CD4-positive, alpha-beta T cell treated with Interleukin-12 subunit alpha and Interleukin-12 subunit beta, for 1 hour (primary cell): ENCODE results near the gene MOB2.
"Not testable (repeated sequence)": the region's sequence is repeated elsewhere in the genome, so short reads cannot be mapped to it uniquely, and the experiment has no call there.

Source experiments
- DNase-seq: peaks from one replicate; pipeline ENCODE4 v3.0.0-alpha.2; 2020

The MOB2 gene

DNA sequence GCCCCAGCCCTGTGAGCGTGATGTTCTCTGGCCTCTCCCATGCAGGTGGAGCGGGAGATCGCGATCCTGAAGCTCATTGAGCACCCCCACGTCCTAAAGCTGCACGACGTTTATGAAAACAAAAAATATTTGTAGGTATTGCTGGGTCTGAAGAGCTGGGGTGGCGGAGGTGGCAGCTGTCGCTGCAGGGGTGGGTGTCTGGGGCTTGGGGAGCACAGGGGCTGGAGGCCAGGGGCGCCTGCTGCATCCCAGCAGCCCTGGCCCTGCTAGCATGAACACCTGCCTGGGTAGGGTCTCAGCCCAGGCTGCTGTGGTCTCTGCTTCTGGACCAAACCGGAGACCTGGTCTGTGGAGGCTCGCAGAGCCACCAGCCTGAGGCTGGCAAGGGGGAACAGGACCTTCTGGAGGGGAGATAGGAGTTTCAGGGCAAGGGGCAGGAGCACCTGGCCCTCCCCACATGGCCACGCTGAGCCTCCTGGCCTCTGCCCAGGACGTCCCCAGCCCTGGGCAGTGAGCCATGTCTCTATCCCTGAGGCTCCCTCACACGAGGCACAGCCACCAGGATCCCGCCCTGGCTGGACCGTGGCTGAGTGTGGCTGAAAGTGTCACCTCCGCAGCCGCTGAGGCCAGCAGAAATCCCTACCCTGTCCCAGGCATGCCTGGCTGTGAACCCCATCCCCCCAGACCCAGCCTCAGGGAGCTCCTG is 48.2 kb downstream of the MOB2 start:
- DNase-seq = no peak

DNA sequence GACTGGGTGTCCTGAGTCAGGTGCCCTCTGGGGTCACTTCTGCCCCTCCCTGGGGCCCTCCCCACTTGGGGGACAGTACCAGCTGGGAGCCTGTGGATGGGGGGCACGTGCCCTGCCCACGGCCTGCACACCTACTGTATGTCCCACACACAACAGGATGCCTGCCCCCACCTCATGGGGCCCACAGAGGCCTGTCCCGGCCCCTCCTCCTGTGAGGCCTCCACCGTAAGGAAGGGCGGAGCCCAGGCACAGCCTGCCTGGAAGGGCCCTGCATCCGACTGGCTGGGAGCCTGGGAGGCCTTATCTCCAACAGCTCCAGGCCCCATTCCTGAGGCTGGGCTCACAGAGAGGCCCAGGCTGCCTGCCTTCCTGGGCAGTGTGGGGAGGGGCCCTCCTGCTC is 49.1 kb downstream of the MOB2 start:
- no peak for DNase-seq

DNA sequence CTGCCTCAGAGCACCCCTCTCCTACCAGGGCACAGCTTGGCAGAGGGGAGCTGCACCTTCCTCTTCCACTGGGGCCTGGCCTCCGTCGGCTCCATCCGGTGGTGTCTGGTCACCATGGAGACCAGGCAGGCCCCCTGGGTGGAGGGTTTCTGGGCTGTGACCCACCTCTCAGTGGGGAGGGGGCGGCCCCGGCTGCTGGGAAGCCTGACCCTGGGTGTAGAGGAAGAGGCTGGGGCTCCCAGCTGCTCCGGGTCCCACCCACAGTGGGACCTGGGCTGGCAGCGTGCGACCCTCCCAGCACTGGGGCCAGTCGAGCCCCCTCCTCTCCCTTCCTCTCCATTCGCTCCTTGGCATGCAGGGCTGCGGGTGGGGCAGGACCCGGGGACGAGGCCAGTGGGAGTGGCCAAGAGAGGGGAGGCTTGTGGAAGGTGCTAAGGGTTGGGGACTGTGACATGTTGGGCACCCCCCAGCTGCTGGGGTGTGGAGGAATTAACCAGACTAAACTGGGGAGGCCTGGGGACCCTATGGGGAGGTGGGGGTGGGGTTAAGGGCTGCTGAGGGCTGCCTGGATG is 50.0 kb downstream of the MOB2 start:
- no peak for DNase-seq

DNA sequence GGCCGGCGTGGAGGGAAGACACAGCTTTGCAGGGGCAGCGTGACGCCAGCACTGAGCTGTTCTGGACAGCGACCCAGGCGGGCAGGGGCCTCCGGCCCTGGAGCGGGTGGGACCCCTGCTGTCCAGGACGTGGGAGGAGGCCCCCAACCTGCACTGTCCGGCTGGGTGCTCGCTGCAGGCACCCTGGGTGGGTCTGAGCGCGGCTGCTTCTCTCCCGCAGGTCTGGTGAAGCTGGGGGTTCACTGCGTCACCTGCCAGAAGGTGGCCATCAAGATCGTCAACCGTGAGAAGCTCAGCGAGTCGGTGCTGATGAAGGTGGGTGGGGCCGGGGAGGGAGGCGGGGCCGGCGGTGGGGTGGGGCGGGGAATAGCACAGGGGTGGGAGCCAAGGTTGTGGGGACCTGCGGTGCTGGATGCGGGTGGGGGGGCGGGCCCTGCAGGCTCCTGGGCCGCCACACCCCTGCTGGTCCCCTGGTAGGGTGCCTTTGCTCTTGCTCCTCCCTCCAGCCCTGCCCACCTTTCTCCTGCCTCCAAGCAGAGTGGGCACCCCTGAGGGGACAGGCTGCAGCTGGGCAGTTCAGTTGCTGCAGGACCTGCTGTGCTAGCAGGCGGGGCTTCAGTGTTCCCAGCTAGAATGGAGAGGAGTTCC is 50.6 kb downstream of the MOB2 start:
- DNase-seq = no peak

DNA sequence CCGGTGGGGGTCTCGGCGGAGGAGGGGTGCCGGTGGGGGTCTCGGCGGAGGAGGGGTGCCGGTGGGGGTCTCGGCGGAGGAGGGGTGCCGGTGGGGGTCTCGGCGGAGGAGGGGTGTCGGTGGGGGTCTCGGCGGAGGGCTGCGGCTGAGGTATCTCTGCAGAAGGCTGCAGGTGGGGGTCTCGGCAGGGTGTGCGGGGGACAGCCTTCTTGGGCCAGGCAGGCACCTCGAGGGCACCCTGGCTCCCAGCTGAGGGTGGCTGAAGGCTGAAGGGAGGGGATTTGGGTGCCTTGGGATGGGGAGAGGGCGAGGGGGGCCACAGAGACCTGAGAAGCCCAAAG is 51.1 kb downstream of the MOB2 start:
- DNase-seq = not testable (repeated sequence)

DNA sequence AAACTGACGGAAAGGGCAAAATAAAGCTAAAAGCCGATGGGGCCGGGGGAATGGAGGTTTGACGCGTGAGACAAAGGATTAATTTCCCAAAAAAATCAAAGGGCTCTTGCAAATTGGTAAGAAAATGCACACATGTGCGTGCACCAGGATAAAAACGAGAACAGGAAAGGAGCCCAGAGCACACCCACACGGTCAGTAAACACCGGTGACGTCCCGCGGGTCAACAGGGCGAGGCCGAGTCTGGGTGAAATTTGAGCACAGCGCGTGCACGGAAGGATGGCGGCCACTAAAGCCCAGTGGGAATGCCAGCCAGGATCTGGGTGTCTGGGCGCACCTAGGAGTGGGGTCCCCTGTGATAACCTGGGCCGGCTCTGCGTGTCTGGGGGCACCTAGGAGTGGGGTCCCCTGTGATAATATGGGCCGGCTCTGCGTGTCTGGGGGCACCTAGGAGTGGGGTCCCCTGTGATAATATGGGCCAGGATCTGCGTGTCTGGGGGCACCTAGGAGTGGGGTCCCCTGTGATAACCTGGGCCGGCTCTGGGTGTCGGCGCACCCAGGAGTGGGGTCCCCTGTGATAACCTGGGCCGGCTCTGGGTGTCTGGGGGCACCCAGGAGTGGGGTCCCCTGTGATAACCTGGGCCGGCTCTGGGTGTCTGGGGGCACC is 52.5 kb downstream of the MOB2 start:
- DNase-seq = no peak

DNA sequence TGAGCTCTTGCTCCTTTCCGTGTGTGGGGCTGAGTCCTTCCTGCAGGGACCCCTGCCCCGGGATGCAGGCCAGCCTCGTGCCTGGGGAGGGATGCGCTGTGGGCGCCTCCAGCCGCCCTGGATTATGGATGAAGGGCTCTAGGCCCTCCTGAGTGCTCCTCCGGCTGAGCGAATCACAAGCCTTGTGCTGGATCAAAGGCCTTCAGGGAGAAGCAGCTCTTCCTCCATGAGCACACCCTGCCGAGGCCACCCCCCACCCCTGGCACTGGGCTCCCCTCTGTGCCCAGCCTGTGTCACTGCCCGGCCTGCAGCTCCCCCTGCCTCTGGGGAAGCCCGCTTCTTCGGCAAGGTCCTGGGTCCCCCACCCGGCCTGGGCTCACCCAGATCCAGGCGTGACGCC is 53.0 kb downstream of the MOB2 start:
- no peak for DNase-seq

DNA sequence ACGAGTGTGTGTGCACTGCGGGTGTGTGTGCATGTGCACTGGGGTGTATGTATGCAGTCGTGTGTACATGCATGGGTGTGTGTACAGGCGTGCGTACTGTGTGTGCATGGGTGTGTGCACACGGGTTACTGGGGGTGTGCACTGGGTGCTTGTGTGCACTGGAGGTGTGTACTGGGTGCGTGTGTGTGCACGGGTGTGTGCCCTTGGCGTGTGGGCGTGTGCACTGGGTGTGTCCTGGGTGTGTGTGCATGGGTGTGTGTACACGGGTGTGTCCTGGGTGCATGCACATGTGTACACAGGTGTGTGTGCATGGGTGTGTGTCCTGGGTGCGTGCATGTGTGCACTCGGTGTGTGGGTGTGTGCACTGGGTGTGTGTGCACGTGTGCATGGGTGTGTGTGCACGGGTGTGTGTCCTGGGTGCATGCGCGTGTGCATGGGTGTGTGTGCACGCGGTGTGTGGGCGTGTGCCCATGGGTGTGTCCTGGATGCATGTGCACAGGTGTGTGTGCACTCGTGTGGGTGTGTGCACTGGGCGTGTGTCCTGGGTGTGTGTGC is 57.7 kb downstream of the MOB2 start:
- no peak for DNase-seq

DNA sequence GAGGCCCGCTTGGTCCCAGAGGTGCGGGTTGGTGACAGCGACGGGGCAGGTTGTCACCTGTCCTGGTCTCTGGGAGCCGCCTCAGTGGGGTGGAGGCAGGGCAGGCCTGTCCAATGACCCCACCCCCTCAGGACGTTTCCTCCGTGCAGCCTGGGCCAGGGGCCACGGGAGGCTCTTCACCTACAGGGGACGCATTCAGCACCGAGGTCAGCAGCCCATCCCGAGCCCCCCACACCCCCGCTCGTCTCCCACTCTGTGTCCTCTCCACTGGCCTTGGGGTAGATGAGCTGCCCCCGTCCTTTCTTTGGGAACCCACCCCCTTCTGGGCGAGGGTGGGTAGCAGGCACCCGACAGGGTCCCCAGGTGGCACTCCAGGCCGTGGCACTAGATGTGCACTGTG is 61.1 kb downstream of the MOB2 start:
- DNase-seq = no peak

DNA sequence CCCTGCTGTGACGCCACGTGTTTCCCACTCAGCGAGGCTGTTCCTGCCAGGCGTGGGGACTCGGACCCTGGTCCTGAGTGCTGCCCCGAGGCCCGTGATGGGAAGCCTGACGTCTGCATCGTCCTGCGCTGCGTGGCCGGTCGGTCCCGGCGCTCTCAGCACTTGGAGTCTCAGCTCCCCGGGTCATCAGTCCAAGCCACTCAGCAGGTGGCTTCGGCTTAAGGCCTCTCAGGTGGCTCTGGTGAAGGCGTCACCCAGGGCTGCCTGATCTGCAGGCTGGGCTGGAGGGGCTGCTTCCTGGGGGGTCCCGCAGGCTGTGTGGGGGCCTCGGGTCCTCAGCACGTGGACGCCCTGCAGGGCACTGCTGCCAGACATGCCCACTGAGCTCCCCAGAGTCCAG is 61.6 kb downstream of the MOB2 start:
- no peak for DNase-seq

DNA sequence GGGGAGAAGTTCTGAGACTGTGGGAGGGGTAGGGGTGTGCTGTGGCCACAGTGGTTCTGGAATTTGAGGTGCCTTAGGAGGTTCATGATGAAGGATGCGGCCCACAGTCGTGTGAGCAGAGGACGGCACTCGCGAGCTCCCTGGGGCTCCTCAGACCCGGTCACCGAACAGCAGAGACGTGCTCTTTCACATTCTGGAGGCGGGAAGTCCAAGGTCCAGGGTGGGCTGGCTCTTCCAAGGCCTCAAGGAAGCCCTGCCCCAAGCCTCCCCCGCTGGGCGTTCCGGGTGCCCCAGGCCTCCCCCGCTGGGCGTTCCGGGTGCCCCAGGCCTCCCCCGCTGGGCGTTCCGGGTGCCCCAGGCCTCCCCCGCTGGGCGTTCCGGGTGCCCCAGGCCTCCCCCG is 63.2 kb downstream of the MOB2 start:
- not testable (repeated sequence) for DNase-seq

DNA sequence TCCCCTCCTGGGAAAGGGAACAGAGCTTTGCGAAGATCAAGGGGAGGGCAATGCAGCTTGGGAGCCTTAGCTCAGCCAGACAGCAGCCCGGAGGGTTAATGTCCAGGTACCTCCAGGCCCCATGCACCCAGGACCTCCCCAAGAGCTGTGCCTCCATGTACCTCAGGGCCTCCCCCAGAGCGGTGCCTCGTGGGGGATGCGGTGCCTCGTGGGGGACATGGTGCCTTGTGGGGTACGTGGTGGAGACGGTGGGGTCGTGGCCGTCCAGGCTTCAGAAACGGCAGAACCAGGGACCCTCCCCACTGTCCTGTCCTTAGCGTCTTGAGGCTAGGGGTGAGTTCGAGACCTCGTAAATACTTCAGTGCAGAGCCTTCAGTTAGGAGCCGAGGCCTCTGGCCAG is 63.6 kb downstream of the MOB2 start:
- DNase-seq = no peak

DNA sequence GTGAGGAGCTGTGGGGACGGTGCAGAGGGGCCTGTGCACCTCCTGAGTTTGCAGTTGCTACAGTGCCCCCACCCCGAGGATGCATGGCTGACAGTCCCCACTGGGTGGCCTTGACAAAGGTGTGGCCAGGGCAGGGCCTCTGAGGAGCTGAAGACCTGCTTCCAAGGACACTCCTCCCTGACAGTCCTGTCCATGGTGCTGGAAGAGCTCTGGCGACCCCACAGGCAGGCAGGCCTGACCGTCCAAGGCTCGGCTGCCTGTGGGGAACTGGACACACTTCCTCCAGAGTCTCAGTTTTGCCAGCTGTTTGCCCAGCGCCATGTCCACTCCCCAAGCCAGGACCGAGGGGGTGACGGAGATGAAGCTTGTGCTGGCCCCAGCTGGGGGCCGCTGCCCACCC is 64.1 kb downstream of the MOB2 start:
- DNase-seq = no peak

DNA sequence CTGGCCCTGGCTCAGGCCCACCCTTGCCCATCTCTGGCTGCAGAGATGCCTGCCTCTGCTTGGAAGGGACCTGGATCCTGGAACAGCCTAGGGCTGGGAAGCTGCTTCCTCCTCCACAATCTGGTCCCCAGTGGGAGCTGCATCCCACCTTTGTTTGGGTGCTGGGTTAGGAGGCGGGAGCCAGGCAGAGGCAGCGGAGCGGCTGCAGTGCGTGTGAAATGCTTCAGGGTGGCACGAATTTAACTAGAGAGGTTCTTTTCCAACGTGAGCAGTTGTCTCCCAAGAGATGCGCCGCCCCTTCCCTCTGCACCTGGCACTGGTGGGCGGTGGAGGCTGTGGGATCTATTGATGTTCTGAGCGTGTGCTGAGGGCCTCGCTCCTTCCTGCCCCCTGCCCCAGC is 65.3 kb downstream of the MOB2 start:
- DNase-seq = no peak

DNA sequence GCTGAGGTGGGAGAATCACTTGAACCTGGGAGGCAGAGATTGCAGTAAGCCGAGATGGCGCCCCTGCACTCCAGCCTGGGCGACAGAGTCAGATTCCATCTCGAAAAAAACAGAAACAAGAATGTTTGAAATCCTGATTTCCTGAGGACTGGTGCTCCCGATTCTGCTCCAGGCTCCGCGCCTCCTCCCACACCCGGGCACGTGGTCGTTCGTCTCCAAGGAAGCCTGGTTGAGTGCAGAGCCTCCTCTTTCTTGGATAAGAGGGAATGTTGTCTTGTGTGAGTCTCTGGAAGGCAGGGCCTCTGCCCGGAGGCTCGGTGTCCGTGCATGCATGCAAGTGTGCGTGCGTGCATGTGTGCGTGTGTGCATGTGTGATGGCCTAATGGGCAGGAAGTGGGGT is 66.8 kb downstream of the MOB2 start:
- DNase-seq = no peak
